Superior temporal gyrus (tissue), 1 donor: ENCODE data around the gene TMA7.
"Not testable (repeated sequence)": the region's sequence is repeated elsewhere in the genome, so short reads cannot be mapped to it uniquely, and the experiment has no call there.

ENCODE experiments used
- DNase-seq: peaks from one replicate; pipeline ENCODE4 v3.0.0-alpha.2; 2016; ENCODE audit errors: extremely low spot score

The TMA7 gene

GRCh38 chr3:48467473-48468267, 27.6 kb downstream of the TMA7 start:
- no peak for DNase-seq

- no peak for DNase-seq
Observed at GRCh38 chr3:48468329-48468731, 28.3 kb downstream of the TMA7 start.

GRCh38 chr3:48469046-48469915, 29.2 kb downstream of the TMA7 start:
- DNase-seq = no peak

- DNase-seq = no peak
Observed at GRCh38 chr3:48470286-48470685, 30.2 kb downstream of the TMA7 start.

- DNase-seq = no peak
Observed at GRCh38 chr3:48472673-48472922, 32.5 kb downstream of the TMA7 start.

- peak; percentile 85 for DNase-seq
Observed at GRCh38 chr3:48472923-48473616, 33.0 kb downstream of the TMA7 start.

GRCh38 chr3:48473617-48473952, 33.5 kb downstream of the TMA7 start:
- DNase-seq = peak; percentile 24

- DNase-seq = not testable (repeated sequence)
Observed at GRCh38 chr3:48474031-48474430, 34.0 kb downstream of the TMA7 start.

GRCh38 chr3:48474619-48475018, 34.6 kb downstream of the TMA7 start:
- DNase-seq = no peak

GRCh38 chr3:48475188-48475587, 35.1 kb downstream of the TMA7 start:
- DNase-seq = no peak

GRCh38 chr3:48476426-48477053, 36.5 kb downstream of the TMA7 start:
- no peak for DNase-seq

GRCh38 chr3:48477959-48478520, 38.0 kb downstream of the TMA7 start:
- no peak for DNase-seq

GRCh38 chr3:48478626-48479555, 38.8 kb downstream of the TMA7 start:
- no peak for DNase-seq

- DNase-seq = not testable (repeated sequence)
Observed at GRCh38 chr3:48480891-48481290, 40.8 kb downstream of the TMA7 start.

GRCh38 chr3:48482822-48483221, 42.8 kb downstream of the TMA7 start:
- DNase-seq = not testable (repeated sequence)

- DNase-seq = no peak
Observed at GRCh38 chr3:48486952-48487351, 46.9 kb downstream of the TMA7 start.

- DNase-seq = no peak
Observed at GRCh38 chr3:48492461-48493202, 52.6 kb downstream of the TMA7 start.

GRCh38 chr3:48493203-48493501, 53.1 kb downstream of the TMA7 start:
- DNase-seq = peak; percentile 14
